HFFc6 (cell line): Measurements from ENCODE around the gene PREX1. TPM values are rescaled to one million over a fixed set of nuclear protein-coding genes. Genes with fewer than 3 reads are reported as not detected.
"Not testable (repeated sequence)": the region's sequence is repeated elsewhere in the genome, so short reads cannot be mapped to it uniquely, and the experiment has no call there.

Source experiments
- DNase-seq: peaks from one replicate; pipeline ENCODE4 v3.0.0-alpha.2; 2018
- H3K27ac Mint-ChIP-seq: 2 replicates; pipeline ENCODE4 v1.8.0; 2020; ENCODE audit warnings: mild to moderate bottlenecking, mixed read lengths
- H3K27me3 Mint-ChIP-seq: 2 replicates; pipeline ENCODE4 v1.8.0; 2021; ENCODE audit warnings: mild to moderate bottlenecking, moderate library complexity, mixed read lengths; ENCODE audit not compliant: insufficient read depth
- H3K36me3 Mint-ChIP-seq: 2 replicates; pipeline ENCODE4 v1.8.0; 2021; ENCODE audit warnings: low read depth, mixed read lengths
- H3K4me1 Mint-ChIP-seq: 2 replicates; pipeline ENCODE4 v1.8.0; 2020; ENCODE audit warnings: low read depth, mixed read lengths
- H3K4me3 Mint-ChIP-seq: 2 replicates; pipeline ENCODE4 v1.8.0; 2020; ENCODE audit warnings: mild to moderate bottlenecking, moderate library complexity, mixed read lengths
- H3K9me3 Mint-ChIP-seq: 2 replicates; pipeline ENCODE4 v1.8.0; 2020; ENCODE audit warnings: mild to moderate bottlenecking, mixed read lengths
- CTCF ChIP-seq: fragments of 200-600 bp; sonication (generic); IDR thresholded peaks from 2 replicates; pipeline ENCODE4 v1.5.0; 2021; ENCODE audit warnings: antibody characterized with exemption, mild to moderate bottlenecking
- total RNA-seq, 6 experiments: library from RNA; stranded (reverse); fragmentation: NEBNext Ultra II Directional; extraction: Animal tissue kit (Norgen Biotek cat#: 25700); gene quantifications; 2 replicates in 1 of 6; 3 replicates in 5 of 6; pipeline ENCODE4 v1.2.3, GENCODE V29; 2021

The PREX1 gene
- total RNA-seq, 6 experiments from 2014 or later, result 1.8 to 4.1 (median 2.8) TPM

GRCh38 chr20:48813930-48814546, 13.8 kb downstream of the PREX1 start:
- Mint-ChIP-seq H3K27me3 (peaks cover 6% of the 10 kb centered on the region), H3K4me1 (peaks cover 7% of the 10 kb centered on the region; the same call in 1 of the 2 replicates), H3K36me3 (no peaks in the 10 kb centered on the region), H3K4me3 (no peak overlapping the region), H3K9me3 (no peaks in the 10 kb centered on the region), H3K27ac (no peak overlapping the region)
- no peak for DNase-seq
- TF ChIP-seq CTCF, result no peak

DNA sequence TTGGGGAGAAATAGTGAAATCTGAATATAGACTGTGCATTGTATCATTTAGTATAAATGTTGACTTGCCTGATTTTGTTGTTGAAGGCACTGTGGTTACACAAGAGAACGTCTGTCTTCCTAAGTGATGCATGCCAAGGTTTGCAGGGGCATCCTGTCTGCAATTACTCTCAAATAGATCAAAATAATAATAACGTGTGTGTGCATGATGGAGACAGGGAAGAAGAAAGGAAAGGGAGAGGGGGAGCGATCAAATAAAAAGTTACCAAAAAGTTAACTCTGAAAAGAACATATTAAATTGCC, 14.4 kb downstream of the PREX1 start:
- no peak for DNase-seq
- Mint-ChIP-seq H3K9me3 (peaks cover 4% of the 10 kb centered on the region; the same call in 1 of the 2 replicates), H3K36me3 (no peaks in the 10 kb centered on the region), H3K4me1 (peaks cover 7% of the 10 kb centered on the region; the same call in 1 of the 2 replicates), H3K4me3 (no peak overlapping the region), H3K27me3 (peaks cover 12% of the 10 kb centered on the region), H3K27ac (no peak overlapping the region)
- TF ChIP-seq CTCF, result no peak

- Mint-ChIP-seq H3K9me3 (peaks cover 4% of the 10 kb centered on the region; the same call in 1 of the 2 replicates), H3K4me3 (no peak overlapping the region), H3K36me3 (no peaks in the 10 kb centered on the region), H3K4me1 (peaks cover 7% of the 10 kb centered on the region; the same call in 1 of the 2 replicates), H3K27me3 (peaks cover 15% of the 10 kb centered on the region), H3K27ac (no peak overlapping the region)
- no peak for DNase-seq
- no peak for TF ChIP-seq CTCF
Observed at GRCh38 chr20:48812600-48813445, 15.0 kb downstream of the PREX1 start.

DNA sequence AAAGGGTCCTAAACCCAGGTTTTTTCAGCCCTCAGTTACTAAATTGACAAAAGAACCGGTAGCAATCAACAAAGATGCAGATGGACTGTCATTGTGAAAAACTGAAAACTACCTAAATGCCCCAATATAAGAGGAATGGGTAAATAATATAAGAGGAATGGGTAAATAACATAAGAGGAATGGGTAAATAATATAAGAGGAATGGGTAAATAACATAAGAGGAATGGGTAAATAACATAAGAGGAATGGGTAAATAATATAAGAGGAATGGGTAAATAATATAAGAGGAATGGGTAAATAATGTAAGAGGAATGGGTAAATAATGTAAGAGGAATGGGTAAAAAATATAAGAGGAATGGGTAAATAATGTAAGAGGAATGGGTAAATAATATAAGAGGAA, 15.7 kb downstream of the PREX1 start:
- H3K36me3 Mint-ChIP-seq, H3K4me3 Mint-ChIP-seq, H3K27ac Mint-ChIP-seq, H3K4me1 Mint-ChIP-seq, DNase-seq: not testable (repeated sequence)
- H3K27me3 Mint-ChIP-seq, result peaks cover 19% of the 10 kb centered on the region
- peaks cover 11% of the 10 kb centered on the region for H3K9me3 Mint-ChIP-seq

GRCh38 chr20:48809673-48810072, 18.1 kb downstream of the PREX1 start:
- no peak for TF ChIP-seq CTCF
- DNase-seq, result no peak
- Mint-ChIP-seq H3K36me3 (peaks cover 13% of the 10 kb centered on the region), H3K4me1 (no peaks in the 10 kb centered on the region), H3K27ac (no peak overlapping the region), H3K4me3 (no peak overlapping the region), H3K9me3 (peaks cover 18% of the 10 kb centered on the region), H3K27me3 (peaks cover 29% of the 10 kb centered on the region)

DNA sequence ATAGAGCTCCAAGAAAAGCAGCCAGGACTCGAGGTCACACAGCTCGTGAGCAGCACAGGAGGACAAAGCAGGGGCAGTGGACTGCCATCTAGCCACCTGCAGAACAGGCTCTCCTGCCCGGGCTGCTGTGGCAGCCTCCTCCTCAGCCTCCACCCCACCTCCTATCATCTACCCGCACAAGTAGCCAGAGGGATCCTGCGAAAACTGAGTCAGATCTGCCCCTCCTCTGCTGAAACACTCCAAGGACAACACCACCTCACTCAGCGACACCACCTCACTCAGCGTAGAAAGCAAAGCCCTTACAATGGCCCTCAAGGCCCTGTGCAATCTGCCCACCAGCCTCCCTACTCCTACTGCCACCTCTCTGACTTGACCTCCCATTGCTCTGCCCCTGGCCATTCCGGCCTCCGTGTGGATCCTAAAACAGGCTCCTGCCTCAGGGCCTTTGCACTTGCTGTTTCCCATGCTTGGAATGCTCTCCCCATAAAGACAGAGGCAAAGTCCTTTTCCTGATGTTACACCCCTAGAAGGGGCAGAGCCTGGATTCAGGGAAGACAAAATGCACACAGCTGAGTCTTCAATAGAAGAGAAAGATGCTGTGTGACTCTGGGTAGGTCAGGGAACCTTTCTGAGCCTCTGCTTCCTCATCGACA, 19.3 kb downstream of the PREX1 start:
- H3K9me3 Mint-ChIP-seq, result peaks cover 18% of the 10 kb centered on the region
- no peak overlapping the region for H3K4me3 Mint-ChIP-seq
- peaks cover 36% of the 10 kb centered on the region for H3K27me3 Mint-ChIP-seq
- no peaks in the 10 kb centered on the region for H3K4me1 Mint-ChIP-seq
- TF ChIP-seq CTCF, result no peak
- no peak for DNase-seq
- no peak overlapping the region for H3K27ac Mint-ChIP-seq
- H3K36me3 Mint-ChIP-seq, result peaks cover 13% of the 10 kb centered on the region
